Heart right ventricle (tissue), 16 donors: ENCODE measurements around the gene AK4. TPM values are rescaled to one million over a fixed set of nuclear protein-coding genes. Genes with fewer than 3 reads are reported as not detected.
A peak's percentile ranks its signal among the peaks of the same experiment; 100 is the strongest.

ENCODE experiments used
- ATAC-seq, 8 donors: fragments of 200-7000 bp; cut with Tn5 transposase; one replicate each; pipeline ENCODE4 v1.9.1; 2020; ENCODE audit warnings: mild to moderate bottlenecking in 8 of 8, moderate library complexity in 8 of 8, moderate number of reproducible peaks in 1 of 8
- DNase-seq, 2 donors: peaks; one replicate each; pipeline ENCODE4 v3.0.0-alpha.2; 2020
- H3K27ac ChIP-seq, 10 donors: fragments of 200-600 bp; sonication (generic) in 2 of 10; one replicate each; pipeline versions ENCODE4 v1.5.0 to v1.8.0; 2020 to 2022; ENCODE audit warnings: mild to moderate bottlenecking in 3 of 10
- H3K27me3 ChIP-seq, 7 donors: fragments of 200-600 bp; one replicate each; pipeline ENCODE4 v1.8.0; 2021 to 2022; ENCODE audit warnings: mild to moderate bottlenecking in 2 of 7
- H3K36me3 ChIP-seq, 9 donors: fragments of 200-600 bp; sonication (generic) in 1 of 9; one replicate each; pipeline versions ENCODE4 v1.5.0 to v1.8.0; 2020 to 2022; ENCODE audit warnings: mild to moderate bottlenecking in 2 of 9
- H3K4me1 ChIP-seq, 9 donors: fragments of 200-600 bp; sonication (generic) in 1 of 9; one replicate each; pipeline versions ENCODE4 v1.5.0 to v1.8.0; 2020 to 2022; ENCODE audit warnings: mild to moderate bottlenecking in 4 of 9
- H3K4me3 ChIP-seq, 10 donors: fragments of 200-600 bp; sonication (generic) in 2 of 10; one replicate each; pipeline versions ENCODE4 v1.5.0 to v1.8.0; 2020 to 2022; ENCODE audit warnings: mild to moderate bottlenecking in 7 of 10, moderate library complexity in 2 of 10
- H3K9me3 ChIP-seq, 11 donors: fragments of 200-600 bp in 10 of 11; sonication (generic) in 2 of 11; one replicate each; pipeline versions ENCODE4 v1.5.0 to v1.8.0; 2013 to 2022; ENCODE audit warnings: mild to moderate bottlenecking in 2 of 11, control low read depth in 1 of 11, moderate library complexity in 1 of 11
- CTCF ChIP-seq, 9 donors: fragments of 200-600 bp; sonication (generic) in 2 of 9; IDR thresholded peaks; one replicate each; pipeline versions ENCODE4 v1.5.0 to v1.8.0; 2021 to 2022; ENCODE audit warnings: antibody characterized with exemption in 9 of 9, mild to moderate bottlenecking in 5 of 9, moderate library complexity in 1 of 9
- WGBS, 2 donors: extraction: QIAGEN DNeasy Blood & Tissue Kit; methylation state at CpG; one replicate each; pipeline ENCODE4 v1.1.7; 2013; ENCODE audit warnings: inconsistent platforms in 1 of 2; 5-methylcytosine and 5-hydroxymethylcytosine counted together
- intact Hi-C, 10 donors: fragments of 100-400 bp; cut with DNase I; formaldehyde crosslinking; loops; one replicate each; pipeline versions ENCODE4 v1.11.1 to v1.14.2; 2022
- polyA plus RNA-seq, 2 donors: library from polyadenylated mRNA; stranded (reverse); fragments of 200-250 nt; gene quantifications; one replicate each; pipeline ENCODE4 v1.2.3, GENCODE V29; 2013
- total RNA-seq, 10 donors: library from RNA; stranded (reverse); fragmentation: NEBNext Ultra II Directional in 3 of 10; extraction: Animal tissue kit (Norgen Biotek cat#: 25700) in 3 of 10; gene quantifications; one replicate each; pipeline versions ENCODE4 v1.2.1 to v1.2.4, GENCODE V29; 2021 to 2023
- donor health status: Arrhythmogenic right ventricular cardiomyopathy.
- donor health status: ischemic (EF 13 %, LVEDD 7.1; RV severe dilation, severe dysfunction).
- donor health status: healthy with polysubstance abuse.
- donor health status: DM: no; HTN: yes; CAD: no.
- donor health status: DM: no; HTN: no; CAD: no.
- donor health status: ischemic (EF 25% LVEDD 6.9; RV normal size, moderate dysfunction).
- donor health status: ischemic (EF 25% LVEDD 5.7; RV mildly dilated, moderate dysfunction).
- donor health status: healthy.
- donor health status: DM: yes; HTN: yes; CAD: no.
- donor health status: Ischemic cardiomyopathy.
- donor health status: ischemic (EF 35%, LVEDD 5.7; RV mildly dilated, moderate dysfunction).
- donor health status: nonischemic (EF 11% LVEDD 7.7; RV severe dilation, severe dysfunction).
- donor health status: DM: yes; HTN: yes; CAD: no.
- donor health status: PGD.
- donor health status: ischemic (EF 29% LVEDD 5.4; RV normal size, mild dysfunction).
- donor health status: nonischemic (EF 23%, LVEDD 6.1; RV moderate dilation, normal function).

Gene AK4
- total and polyA plus RNA-seq, 12 donors = 9.9 to 179 (median 142) TPM

DNA sequence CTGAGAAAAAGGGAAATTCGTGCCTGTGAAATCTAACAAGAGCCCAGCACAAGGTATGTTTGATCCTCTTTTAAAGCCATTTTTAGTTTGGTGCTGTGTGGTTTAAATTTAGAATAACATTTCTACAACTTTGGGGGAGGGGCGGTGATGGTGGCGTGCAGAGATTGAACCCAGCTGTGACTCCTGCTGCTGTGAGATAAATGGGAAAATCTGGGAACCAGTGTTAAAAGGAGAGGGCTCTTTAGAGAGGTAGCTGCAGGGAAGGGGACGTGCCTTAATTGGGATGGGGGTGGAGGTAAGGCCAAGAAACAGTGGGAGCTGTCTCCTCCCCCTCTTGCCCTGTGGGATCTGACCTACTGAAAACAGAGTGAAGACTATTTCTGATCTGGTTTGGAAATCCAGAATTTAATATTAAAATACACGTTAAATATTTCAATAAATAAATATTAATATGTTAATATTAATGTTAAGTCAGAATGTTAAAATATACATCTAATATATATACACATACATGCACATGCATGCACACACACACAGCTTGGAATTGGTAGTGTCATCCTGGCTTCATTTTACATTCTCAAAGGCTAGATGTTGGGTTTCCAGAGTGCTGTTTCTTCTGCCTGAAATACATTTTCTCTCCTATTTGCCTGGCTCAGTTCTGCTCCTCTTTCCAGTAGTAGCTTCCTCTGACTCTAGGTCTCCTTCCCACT, 131.2 kb downstream of the AK4 start:
- H3K4me1 ChIP-seq = peaks cover 0 to 28% (median 18%) of the 10 kb centered on the region in 9 donors
- peak; percentile 15 to 42 for DNase-seq
- WGBS, 2 donors = 19 to 23% methylated on average over 5 of the region's 5 CpGs
- intact Hi-C loops = no loop called here
- ATAC-seq = peak in 7 of 8 donors; percentile 22 to 78 (median 53)
- no peaks in the 10 kb centered on the region for H3K36me3 ChIP-seq
- H3K9me3 ChIP-seq = no peaks in the 10 kb centered on the region
- peak overlapping the region in 7 of 10 donors; percentile 37 to 81 (median 64) for H3K27ac ChIP-seq
- peak overlapping the region in 6 of 10 donors; percentile 7 to 30 (median 10) for H3K4me3 ChIP-seq
- TF ChIP-seq CTCF (IDR thresholded peaks at IDR 0.05) = no peak
- no peaks in the 10 kb centered on the region for H3K27me3 ChIP-seq

Other genes with a start within 250 kb of the AK4 start
- gene JAK1, start 181.7 kb upstream of the AK4 start, total RNA-seq = 100 to 1,000 TPM in 3 of 10 donors, 10 to 100 TPM in 7; 73.4 to 122 (median 84.4) TPM
- gene JAK1, start 181.7 kb upstream of the AK4 start, polyA plus RNA-seq = 10 to 100 TPM; 20.1 to 38.5 TPM
- gene DNAJC6, start 161.3 kb downstream of the AK4 start, total RNA-seq = 10 to 100 TPM in 1 of 10 donors, 1 to 10 TPM in 9; 3.0 to 10.5 (median 6.2) TPM
- 1 to 10 TPM in 1 of 2 donors, under 1 TPM in 1; 0.88 to 1.7 TPM for gene DNAJC6, start 161.3 kb downstream of the AK4 start, polyA plus RNA-seq